Body of pancreas (tissue), 4 donors: Measurements from ENCODE around the gene SELE.

Source experiments
- CTCF ChIP-seq, 7 experiments: fragments of 450-650 bp in 4 of 7; fragments of 200-600 bp in 3 of 7; sonication (generic) in 3 of 7; IDR thresholded peaks; one replicate each; pipeline ENCODE4 v1.5.1; 2016 to 2019; ENCODE audit warnings: antibody characterized with exemption in 7 of 7
- POLR2A ChIP-seq, 3 donors: fragments of 450-650 bp; IDR thresholded peaks; one replicate each; pipeline ENCODE4 v1.6.1; 2016; ENCODE audit warnings: antibody characterized with exemption in 3 of 3, mild to moderate bottlenecking in 2 of 3

- TF ChIP-seq CTCF (IDR thresholded peaks at IDR 0.05) = no peak
- TF ChIP-seq POLR2A (IDR thresholded peaks at IDR 0.05) = no peak
These were observed 8.0 kb upstream of the SELE start for GRCh38 chr1:169741666-169742394.
